A673 (cell line): ENCODE results near the gene BMF.

ENCODE experiments used
- CTCF ChIP-seq: fragments of 300-800, 200-600 bp; sonication (generic); conservative IDR thresholded peaks from 2 replicates; pipeline ENCODE4 v1.5.1; 2017; ENCODE audit warnings: low read depth, mild to moderate bottlenecking, antibody characterized with exemption, low read length, moderate library complexity, mixed read lengths
- EZH2 ChIP-seq: fragments of 200-600 bp; sonication (generic); IDR thresholded peaks from 2 replicates; pipeline ENCODE4 v1.6.1; 2017; ENCODE audit warnings: borderline replicate concordance, low read depth, mild to moderate bottlenecking, mixed read lengths, antibody characterized with exemption, low read length; ENCODE audit not compliant: poor library complexity, severe bottlenecking

GRCh38 chr15:40040770-40041169 is 67.9 kb downstream of the BMF start:
- TF ChIP-seq CTCF (no peak), EZH2 (no peak)
